PFSK-1 (cell line): ENCODE results near the gene GPNMB.

ENCODE experiments used
- FOXP2 ChIP-seq: optimal IDR thresholded peaks from 2 replicates; pipeline ENCODE3; 2011; ENCODE audit warnings: borderline replicate concordance, control low read depth, inconsistent platforms; ENCODE audit not compliant: insufficient read depth; ENCODE audit errors: extremely low read length, extremely low read depth
- POLR2AphosphoS5 ChIP-seq: IDR thresholded peaks from 2 replicates; pipeline ENCODE4 v1.6.1; 2012; ENCODE audit warnings: low read depth, mild to moderate bottlenecking, control low read depth, low read length, moderate library complexity
- SIN3A ChIP-seq: IDR thresholded peaks from 2 replicates; pipeline ENCODE4 v1.6.1; 2012; ENCODE audit warnings: mild to moderate bottlenecking, low read length, moderate library complexity, borderline replicate concordance; ENCODE audit not compliant: insufficient read depth
- TAF1 ChIP-seq: IDR thresholded peaks from 2 replicates; pipeline ENCODE4 v1.6.1; 2012; ENCODE audit warnings: low read length, control low read depth, borderline replicate concordance; ENCODE audit not compliant: insufficient read depth
- TF ChIP-seq, protein P1 (sequence below), 2 experiments: IDR thresholded peaks; 2 replicates each; pipeline versions ENCODE4 v1.6.1 to v1.8.0; 2011 to 2012; ENCODE audit warnings: low read depth in 2 of 2, low read length in 2 of 2, control low read depth in 1 of 2, inconsistent platforms in 1 of 2, mild to moderate bottlenecking in 1 of 2, moderate library complexity in 1 of 2; ENCODE audit not compliant: insufficient read depth in 1 of 2

DNA sequence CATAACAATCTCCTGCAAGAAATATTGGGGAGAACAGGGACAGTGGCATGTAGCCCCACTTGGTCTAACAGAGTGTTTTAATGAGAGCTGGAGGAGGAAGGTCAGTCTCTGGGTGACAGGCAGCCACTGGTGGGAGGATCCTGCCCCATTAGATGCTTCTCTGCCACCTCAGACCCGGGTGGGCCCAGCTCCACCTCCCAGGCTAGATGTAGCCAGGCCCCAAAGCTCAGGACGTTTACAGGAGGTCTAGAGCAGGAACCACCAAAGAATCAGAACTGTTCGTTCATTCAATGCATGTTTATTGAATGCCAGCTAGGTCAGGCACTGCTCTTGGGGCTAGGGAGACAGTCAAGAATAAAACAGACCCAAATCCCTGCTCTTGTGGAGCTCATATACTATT, 28.4 kb upstream of the GPNMB start:
- TF ChIP-seq POLR2AphosphoS5 (no peak), TAF1 (no peak), SIN3A (no peak), FOXP2 (no peak)
- TF ChIP-seq, protein P1, sequence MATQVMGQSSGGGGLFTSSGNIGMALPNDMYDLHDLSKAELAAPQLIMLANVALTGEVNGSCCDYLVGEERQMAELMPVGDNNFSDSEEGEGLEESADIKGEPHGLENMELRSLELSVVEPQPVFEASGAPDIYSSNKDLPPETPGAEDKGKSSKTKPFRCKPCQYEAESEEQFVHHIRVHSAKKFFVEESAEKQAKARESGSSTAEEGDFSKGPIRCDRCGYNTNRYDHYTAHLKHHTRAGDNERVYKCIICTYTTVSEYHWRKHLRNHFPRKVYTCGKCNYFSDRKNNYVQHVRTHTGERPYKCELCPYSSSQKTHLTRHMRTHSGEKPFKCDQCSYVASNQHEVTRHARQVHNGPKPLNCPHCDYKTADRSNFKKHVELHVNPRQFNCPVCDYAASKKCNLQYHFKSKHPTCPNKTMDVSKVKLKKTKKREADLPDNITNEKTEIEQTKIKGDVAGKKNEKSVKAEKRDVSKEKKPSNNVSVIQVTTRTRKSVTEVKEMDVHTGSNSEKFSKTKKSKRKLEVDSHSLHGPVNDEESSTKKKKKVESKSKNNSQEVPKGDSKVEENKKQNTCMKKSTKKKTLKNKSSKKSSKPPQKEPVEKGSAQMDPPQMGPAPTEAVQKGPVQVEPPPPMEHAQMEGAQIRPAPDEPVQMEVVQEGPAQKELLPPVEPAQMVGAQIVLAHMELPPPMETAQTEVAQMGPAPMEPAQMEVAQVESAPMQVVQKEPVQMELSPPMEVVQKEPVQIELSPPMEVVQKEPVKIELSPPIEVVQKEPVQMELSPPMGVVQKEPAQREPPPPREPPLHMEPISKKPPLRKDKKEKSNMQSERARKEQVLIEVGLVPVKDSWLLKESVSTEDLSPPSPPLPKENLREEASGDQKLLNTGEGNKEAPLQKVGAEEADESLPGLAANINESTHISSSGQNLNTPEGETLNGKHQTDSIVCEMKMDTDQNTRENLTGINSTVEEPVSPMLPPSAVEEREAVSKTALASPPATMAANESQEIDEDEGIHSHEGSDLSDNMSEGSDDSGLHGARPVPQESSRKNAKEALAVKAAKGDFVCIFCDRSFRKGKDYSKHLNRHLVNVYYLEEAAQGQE (IDR thresholded peaks at IDR 0.05; ENCODE audit: insufficient read depth in 1 of 2, low read depth in 2 of 2, low read length in 2 of 2), result no peak
